Left forelimb (tissue), 1 donor: Measurements from ENCODE around the gene ZNF445.
"Not testable (repeated sequence)": the region's sequence is repeated elsewhere in the genome, so short reads cannot be mapped to it uniquely, and the experiment has no call there.

Source experiments
- DNase-seq: peaks from one replicate; pipeline ENCODE4 v3.0.0-alpha.2; 2018; ENCODE audit warnings: low spot score

ZNF445 gene

GRCh38 chr3:44476181-44476611, 1.3 kb downstream of the ZNF445 start:
- no peak for DNase-seq

GRCh38 chr3:44474886-44475285, 2.6 kb downstream of the ZNF445 start:
- DNase-seq: not testable (repeated sequence)

GRCh38 chr3:44470430-44470829, 7.0 kb downstream of the ZNF445 start:
- no peak for DNase-seq

- DNase-seq: no peak
Observed at GRCh38 chr3:44469914-44470313, 7.6 kb downstream of the ZNF445 start.

GRCh38 chr3:44468572-44469520, 8.6 kb downstream of the ZNF445 start:
- DNase-seq: no peak

GRCh38 chr3:44468099-44468537, 9.4 kb downstream of the ZNF445 start:
- not testable (repeated sequence) for DNase-seq

- DNase-seq: no peak
Observed at GRCh38 chr3:44467241-44467640, 10.2 kb downstream of the ZNF445 start.

- DNase-seq: not testable (repeated sequence)
Observed at GRCh38 chr3:44464920-44465319, 12.6 kb downstream of the ZNF445 start.

- no peak for DNase-seq
Observed at GRCh38 chr3:44464509-44464908, 13.0 kb downstream of the ZNF445 start.

- not testable (repeated sequence) for DNase-seq
Observed at GRCh38 chr3:44460050-44460449, 17.4 kb downstream of the ZNF445 start.

- DNase-seq: no peak
Observed at GRCh38 chr3:44455318-44455717, 22.2 kb downstream of the ZNF445 start.

GRCh38 chr3:44454258-44454657, 23.2 kb downstream of the ZNF445 start:
- no peak for DNase-seq

- DNase-seq: no peak
Observed at GRCh38 chr3:44451441-44451840, 26.0 kb downstream of the ZNF445 start.

GRCh38 chr3:44446929-44447328, 30.5 kb downstream of the ZNF445 start:
- DNase-seq: no peak

- DNase-seq: no peak
Observed at GRCh38 chr3:44445786-44446185, 31.7 kb downstream of the ZNF445 start.

- no peak for DNase-seq
Observed at GRCh38 chr3:44444896-44445691, 32.4 kb downstream of the ZNF445 start.

GRCh38 chr3:44444437-44444836, 33.0 kb downstream of the ZNF445 start:
- DNase-seq: no peak

- no peak for DNase-seq
Observed at GRCh38 chr3:44442596-44443309, 34.7 kb downstream of the ZNF445 start.

- no peak for DNase-seq
Observed at GRCh38 chr3:44439499-44440295, 37.8 kb downstream of the ZNF445 start.

GRCh38 chr3:44437800-44438199, 39.7 kb downstream of the ZNF445 start:
- DNase-seq: no peak

GRCh38 chr3:44436181-44436580, 41.3 kb downstream of the ZNF445 start:
- DNase-seq: no peak
